ENCODE results near the gene DHRSX. TPM values are rescaled to one million over a fixed set of nuclear protein-coding genes. Genes with fewer than 3 reads are reported as not detected.

The DHRSX gene
- total and polyA plus RNA-seq, 2 experiments from 2014 or later: 37.2 to 71.7 TPM

DNA sequence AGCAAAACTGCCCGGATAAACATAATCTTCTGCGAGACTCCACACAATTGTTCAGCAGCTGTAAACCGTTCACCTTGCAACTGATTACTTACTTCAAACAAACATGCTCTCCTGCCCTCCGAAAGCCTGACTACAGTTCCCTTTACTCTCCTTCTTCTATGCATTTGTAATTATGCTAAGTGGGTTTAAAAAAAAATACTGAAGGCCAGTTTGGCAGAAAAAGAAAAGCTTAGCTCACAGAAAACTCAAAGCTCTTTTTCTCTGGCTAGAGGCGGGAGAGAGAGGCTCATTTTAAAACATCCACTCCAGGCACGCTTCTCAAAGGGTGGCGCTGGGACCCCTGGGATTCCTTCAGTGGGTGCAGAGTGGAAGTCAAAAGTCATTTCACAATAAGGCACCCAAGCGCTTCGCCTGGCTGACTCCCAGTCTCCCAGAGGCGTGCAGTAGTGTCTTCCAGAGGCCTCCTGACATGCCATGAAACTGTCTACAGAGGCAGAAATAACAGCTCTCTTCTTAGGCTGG, 1.9 kb downstream of the DHRSX start:
- no peak overlapping the region for H2AFZ ChIP-seq
- peak overlapping the region; percentile 98 for H3K27ac ChIP-seq
- DNase-seq (ENCODE audit: low spot score): peak; percentile 44
- H3K9me3 ChIP-seq (ENCODE audit: low read depth): no peaks in the 10 kb centered on the region
- peak overlapping the region; percentile 96 for H3K4me3 ChIP-seq
- peaks cover 10% of the 10 kb centered on the region for H4K20me1 ChIP-seq (ENCODE audit: insufficient read depth, poor library complexity, severe bottlenecking)
- no peaks in the 10 kb centered on the region for H3K36me3 ChIP-seq (replicated peaks; ENCODE audit: insufficient read depth, low read depth)
- TF ChIP-seq EZH2phosphoT487 (IDR thresholded peaks at IDR 0.05; ENCODE audit: low read depth, severe bottlenecking, unreplicated experiment) (no peak), EZH2 (IDR thresholded peaks at IDR 0.05; ENCODE audit: borderline replicate concordance) (no peak)
- TF ChIP-seq, protein P1, sequence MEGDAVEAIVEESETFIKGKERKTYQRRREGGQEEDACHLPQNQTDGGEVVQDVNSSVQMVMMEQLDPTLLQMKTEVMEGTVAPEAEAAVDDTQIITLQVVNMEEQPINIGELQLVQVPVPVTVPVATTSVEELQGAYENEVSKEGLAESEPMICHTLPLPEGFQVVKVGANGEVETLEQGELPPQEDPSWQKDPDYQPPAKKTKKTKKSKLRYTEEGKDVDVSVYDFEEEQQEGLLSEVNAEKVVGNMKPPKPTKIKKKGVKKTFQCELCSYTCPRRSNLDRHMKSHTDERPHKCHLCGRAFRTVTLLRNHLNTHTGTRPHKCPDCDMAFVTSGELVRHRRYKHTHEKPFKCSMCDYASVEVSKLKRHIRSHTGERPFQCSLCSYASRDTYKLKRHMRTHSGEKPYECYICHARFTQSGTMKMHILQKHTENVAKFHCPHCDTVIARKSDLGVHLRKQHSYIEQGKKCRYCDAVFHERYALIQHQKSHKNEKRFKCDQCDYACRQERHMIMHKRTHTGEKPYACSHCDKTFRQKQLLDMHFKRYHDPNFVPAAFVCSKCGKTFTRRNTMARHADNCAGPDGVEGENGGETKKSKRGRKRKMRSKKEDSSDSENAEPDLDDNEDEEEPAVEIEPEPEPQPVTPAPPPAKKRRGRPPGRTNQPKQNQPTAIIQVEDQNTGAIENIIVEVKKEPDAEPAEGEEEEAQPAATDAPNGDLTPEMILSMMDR (IDR thresholded peaks at IDR 0.05; ENCODE audit: poor library complexity): no peak
- no peaks in the 10 kb centered on the region for H3K9me2 ChIP-seq (replicated peaks; ENCODE audit: insufficient read depth)
- H3K4me1 ChIP-seq (ENCODE audit: insufficient read depth): peaks cover 20% of the 10 kb centered on the region
- 3% methylated on average over 10 of the region's 10 CpGs for WGBS (ENCODE audit: low lambda C conversion rate, missing lambda C conversion rate)
- H3K27me3 ChIP-seq: no peaks in the 10 kb centered on the region
- H3K4me2 ChIP-seq: peak overlapping the region; percentile 93
- H3K79me2 ChIP-seq: peaks cover 56% of the 10 kb centered on the region

DNA sequence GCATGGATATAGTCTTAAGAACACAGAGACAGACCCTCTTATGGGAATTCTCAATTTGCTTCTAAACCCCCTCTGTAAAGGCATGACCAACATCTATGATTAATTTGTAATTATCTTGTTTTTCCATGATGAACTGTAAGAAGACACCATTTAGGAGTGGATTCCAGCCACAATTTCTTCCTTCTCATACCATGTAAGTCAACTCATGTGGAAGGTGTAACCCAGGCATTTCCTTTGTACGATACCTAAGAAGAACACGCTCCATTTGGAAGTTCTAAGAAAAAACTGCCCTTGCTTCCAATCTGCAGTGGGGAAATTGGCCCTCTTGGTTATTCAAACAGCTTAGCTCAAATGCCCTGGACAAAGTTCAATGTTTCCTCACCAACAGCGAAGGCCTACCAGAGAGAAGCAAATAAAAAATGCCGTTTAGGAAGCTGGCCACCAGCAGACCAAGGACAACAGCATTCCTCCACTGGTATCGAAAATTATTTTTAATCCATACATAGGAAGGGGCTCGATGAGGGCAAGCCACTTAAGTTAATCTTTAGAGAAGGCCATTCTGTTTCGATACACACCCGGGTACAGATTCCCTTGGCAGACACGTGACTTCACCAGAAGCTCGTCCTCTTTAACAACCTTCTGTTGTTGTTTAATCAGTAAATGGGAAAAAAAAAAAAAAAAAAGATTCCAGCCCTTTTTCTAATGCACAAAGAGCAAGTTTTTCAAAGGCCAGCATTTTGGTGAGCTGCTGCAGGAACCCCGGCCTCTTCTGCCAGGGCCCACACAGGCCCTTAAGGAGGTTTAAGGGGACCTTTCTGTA, 2.6 kb downstream of the DHRSX start:
- Histone ChIP-seq H2AFZ (no peak overlapping the region), H3K36me3 (replicated peaks; ENCODE audit: insufficient read depth, low read depth) (no peaks in the 10 kb centered on the region), H3K27me3 (no peaks in the 10 kb centered on the region), H3K4me3 (no peak overlapping the region), H3K4me2 (peak overlapping the region; percentile 93), H4K20me1 (ENCODE audit: insufficient read depth, poor library complexity, severe bottlenecking) (peaks cover 11% of the 10 kb centered on the region), H3K27ac (peak overlapping the region; percentile 98), H3K9me2 (replicated peaks; ENCODE audit: insufficient read depth) (no peaks in the 10 kb centered on the region), H3K9me3 (ENCODE audit: low read depth) (no peaks in the 10 kb centered on the region), H3K79me2 (peaks cover 63% of the 10 kb centered on the region), H3K4me1 (ENCODE audit: insufficient read depth) (peaks cover 20% of the 10 kb centered on the region)
- TF ChIP-seq EZH2 (IDR thresholded peaks at IDR 0.05; ENCODE audit: borderline replicate concordance) (no peak), EZH2phosphoT487 (IDR thresholded peaks at IDR 0.05; ENCODE audit: low read depth, severe bottlenecking, unreplicated experiment) (no peak)
- TF ChIP-seq, protein P1 (IDR thresholded peaks at IDR 0.05; ENCODE audit: poor library complexity): no peak
- peak; percentile 66 for DNase-seq (ENCODE audit: low spot score)
- 20% methylated on average over 11 of the region's 11 CpGs for WGBS (ENCODE audit: low lambda C conversion rate, missing lambda C conversion rate)

DNA sequence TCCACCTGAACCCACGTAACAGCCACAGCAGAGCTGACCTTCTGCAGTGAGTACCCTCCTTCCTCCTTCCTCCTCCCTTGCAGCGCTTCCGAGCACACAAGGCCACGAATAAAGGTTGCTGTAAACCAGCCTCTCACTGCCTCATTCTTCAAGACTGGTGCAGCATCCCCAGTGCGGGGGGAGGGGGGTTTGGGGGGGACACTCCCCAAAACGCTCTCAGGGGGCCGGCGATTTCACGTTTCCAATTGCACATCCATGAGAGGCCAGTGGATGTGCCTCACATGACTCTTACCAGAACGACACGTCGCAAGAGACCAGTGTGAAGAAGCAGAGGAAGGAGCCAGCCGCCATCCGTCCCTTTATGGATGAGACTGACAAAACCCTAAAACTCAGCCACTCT, 5.2 kb downstream of the DHRSX start:
- H3K27me3 ChIP-seq: no peaks in the 10 kb centered on the region
- no peak overlapping the region for H3K27ac ChIP-seq
- no peak overlapping the region for H3K4me2 ChIP-seq
- WGBS (ENCODE audit: low lambda C conversion rate, missing lambda C conversion rate): 91% methylated on average over 14 of the region's 14 CpGs
- peaks cover 20% of the 10 kb centered on the region for H4K20me1 ChIP-seq (ENCODE audit: insufficient read depth, poor library complexity, severe bottlenecking)
- H3K4me3 ChIP-seq: no peak overlapping the region
- H2AFZ ChIP-seq: no peak overlapping the region
- no peaks in the 10 kb centered on the region for H3K36me3 ChIP-seq (replicated peaks; ENCODE audit: insufficient read depth, low read depth)
- H3K4me1 ChIP-seq (ENCODE audit: insufficient read depth): peaks cover 20% of the 10 kb centered on the region
- H3K79me2 ChIP-seq: peaks cover 86% of the 10 kb centered on the region
- no peaks in the 10 kb centered on the region for H3K9me2 ChIP-seq (replicated peaks; ENCODE audit: insufficient read depth)
- H3K9me3 ChIP-seq (ENCODE audit: low read depth): no peaks in the 10 kb centered on the region
- TF ChIP-seq EZH2 (IDR thresholded peaks at IDR 0.05; ENCODE audit: borderline replicate concordance) (no peak), EZH2phosphoT487 (IDR thresholded peaks at IDR 0.05; ENCODE audit: low read depth, severe bottlenecking, unreplicated experiment) (no peak)
- TF ChIP-seq, protein P1 (IDR thresholded peaks at IDR 0.05; ENCODE audit: poor library complexity): no peak
- DNase-seq (ENCODE audit: low spot score): no peak
